Omental fat pad (tissue), 4 donors: ENCODE data around the gene ADISSP. TPM values are rescaled to one million over a fixed set of nuclear protein-coding genes. Genes with fewer than 3 reads are reported as not detected.
A peak's percentile ranks its signal among the peaks of the same experiment; 100 is the strongest.

ENCODE experiments used
- ATAC-seq: fragments of 150-250 bp; one replicate; pipeline ENCODE4 v1.9.1; 2016; ENCODE audit warnings: mild to moderate bottlenecking, moderate library complexity; ENCODE audit not compliant: low FRiP score
- DNase-seq: peaks from one replicate; pipeline ENCODE4 v3.0.0-alpha.2; 2019; ENCODE audit warnings: low spot score
- CTCF ChIP-seq, 3 donors: fragments of 450-650 bp; IDR thresholded peaks; one replicate each; pipeline ENCODE4 v1.5.1; 2016 to 2017; ENCODE audit warnings: antibody characterized with exemption in 3 of 3, mild to moderate bottlenecking in 3 of 3, moderate library complexity in 2 of 3
- total RNA-seq, 4 donors: library from RNA; depleted of rRNA; stranded (reverse); fragments of >200 nt; gene quantifications; one replicate each; pipeline ENCODE4 v1.1.0, GENCODE V29; 2016

Gene ADISSP
- total RNA-seq, 4 donors from 2014 or later, result 19.7 to 32.3 (median 30.3) TPM

DNA sequence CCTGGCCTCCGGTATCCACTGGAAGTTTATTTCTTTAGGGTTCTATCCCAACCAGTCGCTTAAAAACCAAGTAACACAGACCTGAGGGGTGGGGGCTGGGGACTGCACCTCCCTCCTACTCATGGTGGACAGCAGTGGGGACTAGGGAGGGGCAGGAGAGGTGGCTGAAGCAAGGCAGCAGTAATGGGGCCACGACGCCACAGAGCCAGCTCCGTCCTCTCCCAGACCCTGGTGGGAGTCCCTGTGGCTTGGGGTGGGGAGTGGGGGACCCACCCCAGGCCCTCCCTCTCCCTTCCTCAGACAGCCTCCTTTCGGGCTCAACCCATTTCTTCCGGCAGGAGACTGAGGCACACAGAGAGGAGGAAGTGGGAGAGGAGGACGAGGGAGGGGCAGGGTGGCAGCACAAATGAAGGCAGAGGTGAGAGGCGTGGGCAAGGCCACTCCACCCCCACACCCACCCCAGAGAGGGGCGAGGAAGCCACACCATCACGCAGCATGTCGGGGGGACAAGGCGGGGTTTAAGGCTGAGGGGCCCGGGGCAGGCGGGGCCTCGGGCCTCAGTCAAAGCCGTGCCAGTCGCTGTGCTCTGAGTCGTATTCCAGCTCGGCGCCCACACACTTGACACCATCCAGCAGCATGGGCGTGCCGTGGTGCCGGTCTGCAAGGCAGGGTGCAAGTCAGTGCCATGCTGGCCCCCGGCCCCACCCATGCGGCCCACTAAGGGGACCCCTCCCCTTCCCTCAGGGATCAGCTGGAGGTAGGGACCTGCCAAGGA, 13.9 kb downstream of the ADISSP start:
- ATAC-seq (no peak), DNase-seq (no peak)
- TF ChIP-seq CTCF (IDR thresholded peaks at IDR 0.05), result no peak

- TF ChIP-seq CTCF (IDR thresholded peaks at IDR 0.05), result peak in 1 of 3 donors; percentile 75
- DNase-seq (peak; percentile 73), ATAC-seq (peak; percentile 46)
Measured at GRCh38 chr20:3753098-3753497, 14.5 kb downstream of the ADISSP start.

GRCh38 chr20:3752386-3752759, 15.2 kb downstream of the ADISSP start:
- DNase-seq (no peak), ATAC-seq (no peak)
- TF ChIP-seq CTCF (IDR thresholded peaks at IDR 0.05), result no peak

GRCh38 chr20:3751675-3752385, 15.7 kb downstream of the ADISSP start:
- no peak for TF ChIP-seq CTCF (IDR thresholded peaks at IDR 0.05)
- no peak for DNase-seq
- peak; percentile 25 for ATAC-seq

DNA sequence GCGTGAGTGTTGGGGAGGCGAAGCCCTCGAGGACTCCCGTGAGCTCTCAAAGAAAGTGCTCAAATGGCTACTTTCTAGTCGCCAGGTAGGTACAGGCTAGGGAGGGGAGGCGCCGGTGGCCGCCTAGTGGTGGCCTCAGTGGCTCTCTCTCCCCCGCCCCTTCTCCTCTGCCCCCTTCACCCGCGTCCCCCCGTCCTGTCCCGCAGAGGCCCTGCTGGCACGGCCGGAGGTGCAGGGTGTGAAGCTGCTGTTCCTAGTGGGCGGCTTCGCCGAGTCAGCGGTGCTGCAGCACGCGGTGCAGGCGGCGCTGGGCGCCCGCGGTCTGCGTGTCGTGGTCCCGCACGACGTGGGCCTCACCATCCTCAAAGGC, 16.3 kb downstream of the ADISSP start:
- TF ChIP-seq CTCF (IDR thresholded peaks at IDR 0.05), result no peak
- ATAC-seq, result no peak
- no peak for DNase-seq

DNA sequence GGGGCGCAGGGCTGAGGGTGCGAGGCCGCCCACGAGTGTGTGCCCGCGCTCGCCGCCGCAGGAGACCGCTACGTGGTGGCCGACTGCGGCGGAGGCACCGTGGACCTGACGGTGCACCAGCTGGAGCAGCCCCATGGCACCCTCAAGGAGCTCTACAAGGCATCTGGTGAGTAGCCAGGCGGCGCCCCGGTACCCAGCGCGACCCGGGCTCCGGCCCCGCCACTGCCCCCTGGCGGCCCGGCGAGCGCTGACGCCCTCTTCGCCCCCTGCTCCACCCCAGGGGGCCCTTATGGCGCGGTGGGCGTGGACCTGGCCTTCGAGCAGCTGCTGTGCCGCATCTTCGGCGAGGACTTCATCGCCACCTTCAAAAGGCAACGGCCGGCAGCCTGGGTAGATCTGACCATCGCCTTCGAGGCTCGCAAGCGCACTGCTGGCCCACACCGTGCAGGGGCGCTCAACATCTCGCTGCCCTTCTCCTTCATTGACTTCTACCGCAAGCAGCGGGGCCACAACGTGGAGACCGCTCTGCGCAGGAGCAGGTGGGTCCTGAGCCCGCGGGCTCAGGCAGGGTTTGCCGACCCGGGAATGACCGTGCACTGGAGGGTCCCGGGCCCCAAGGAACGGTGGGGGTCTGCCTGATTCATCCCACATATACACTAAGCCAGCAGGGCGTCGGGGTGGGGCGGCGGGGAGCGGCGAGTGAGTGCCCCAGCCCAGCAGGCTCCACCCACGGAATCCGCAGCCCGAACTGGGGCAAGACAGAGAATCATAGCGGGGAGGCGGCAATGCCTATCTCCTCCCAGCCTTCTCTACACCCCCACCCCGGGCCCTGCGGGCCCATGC, 17.6 kb downstream of the ADISSP start:
- peak in 1 of 3 donors; percentile 15 for TF ChIP-seq CTCF (IDR thresholded peaks at IDR 0.05)
- no peak for DNase-seq
- ATAC-seq, result peak; percentile 35
